ENCODE results near the gene C16orf86. TPM values are rescaled to one million over a fixed set of nuclear protein-coding genes. Genes with fewer than 3 reads are reported as not detected.

C16orf86 gene
- total RNA-seq, 1 donor from 2014 or later, result 2.6 TPM

- Mint-ChIP-seq H3K9me3 (ENCODE audit: low read depth) (no peaks in the 10 kb centered on the region), H3K27ac (no peak overlapping the region), H3K36me3 (ENCODE audit: insufficient read depth) (peaks cover 4% of the 10 kb centered on the region), H3K4me3 (ENCODE audit: low read depth) (no peak overlapping the region), H3K4me1 (ENCODE audit: low read depth) (peaks cover 3% of the 10 kb centered on the region), H3K27me3 (no peaks in the 10 kb centered on the region)
- TF ChIP-seq CTCF (IDR thresholded peaks at IDR 0.05; ENCODE audit: unreplicated experiment), result no peak
- DNase-seq (ENCODE audit: low spot score, unreplicated experiment), result no peak
These were observed 2.0 kb downstream of the C16orf86 start for GRCh38 chr16:67668495-67669157.

- Mint-ChIP-seq H3K27me3 (no peaks in the 10 kb centered on the region), H3K36me3 (ENCODE audit: insufficient read depth) (no peaks in the 10 kb centered on the region), H3K9me3 (ENCODE audit: low read depth) (no peaks in the 10 kb centered on the region), H3K4me1 (ENCODE audit: low read depth) (peaks cover 2% of the 10 kb centered on the region), H3K4me3 (ENCODE audit: low read depth) (no peak overlapping the region), H3K27ac (no peak overlapping the region)
- TF ChIP-seq CTCF (IDR thresholded peaks at IDR 0.05; ENCODE audit: unreplicated experiment), result no peak
- DNase-seq (ENCODE audit: low spot score, unreplicated experiment), result no peak
These were observed 3.0 kb downstream of the C16orf86 start for GRCh38 chr16:67669499-67670101.

- DNase-seq (ENCODE audit: low spot score, unreplicated experiment), result no peak
- Mint-ChIP-seq H3K36me3 (ENCODE audit: insufficient read depth) (no peaks in the 10 kb centered on the region), H3K27me3 (no peaks in the 10 kb centered on the region), H3K27ac (no peak overlapping the region), H3K4me1 (ENCODE audit: low read depth) (peaks cover 2% of the 10 kb centered on the region), H3K4me3 (ENCODE audit: low read depth) (no peak overlapping the region), H3K9me3 (ENCODE audit: low read depth) (no peaks in the 10 kb centered on the region)
- no peak for TF ChIP-seq CTCF (IDR thresholded peaks at IDR 0.05; ENCODE audit: unreplicated experiment)
These were observed 5.7 kb downstream of the C16orf86 start for GRCh38 chr16:67672306-67672705.

GRCh38 chr16:67672739-67673662 lies 6.4 kb downstream of the C16orf86 start:
- H3K27ac Mint-ChIP-seq, result no peak overlapping the region
- H3K27me3 Mint-ChIP-seq, result no peaks in the 10 kb centered on the region
- no peaks in the 10 kb centered on the region for H3K36me3 Mint-ChIP-seq (ENCODE audit: insufficient read depth)
- TF ChIP-seq CTCF (IDR thresholded peaks at IDR 0.05; ENCODE audit: unreplicated experiment), result peak; percentile 54
- peaks cover under 1% of the 10 kb centered on the region for H3K4me1 Mint-ChIP-seq (ENCODE audit: low read depth)
- H3K4me3 Mint-ChIP-seq (ENCODE audit: low read depth), result no peak overlapping the region
- no peaks in the 10 kb centered on the region for H3K9me3 Mint-ChIP-seq (ENCODE audit: low read depth)
- DNase-seq (ENCODE audit: low spot score, unreplicated experiment), result no peak

All from progenitor cell of endocrine pancreas (in vitro differentiated cells).